Measurements from ENCODE around the gene ZNF831. TPM values are rescaled to one million over a fixed set of nuclear protein-coding genes. Genes with fewer than 3 reads are reported as not detected.
A peak's percentile ranks its signal among the peaks of the same experiment; 100 is the strongest.

ZNF831 gene
- total RNA-seq, 1 donor from 2014 or later: 4.0 TPM

DNA sequence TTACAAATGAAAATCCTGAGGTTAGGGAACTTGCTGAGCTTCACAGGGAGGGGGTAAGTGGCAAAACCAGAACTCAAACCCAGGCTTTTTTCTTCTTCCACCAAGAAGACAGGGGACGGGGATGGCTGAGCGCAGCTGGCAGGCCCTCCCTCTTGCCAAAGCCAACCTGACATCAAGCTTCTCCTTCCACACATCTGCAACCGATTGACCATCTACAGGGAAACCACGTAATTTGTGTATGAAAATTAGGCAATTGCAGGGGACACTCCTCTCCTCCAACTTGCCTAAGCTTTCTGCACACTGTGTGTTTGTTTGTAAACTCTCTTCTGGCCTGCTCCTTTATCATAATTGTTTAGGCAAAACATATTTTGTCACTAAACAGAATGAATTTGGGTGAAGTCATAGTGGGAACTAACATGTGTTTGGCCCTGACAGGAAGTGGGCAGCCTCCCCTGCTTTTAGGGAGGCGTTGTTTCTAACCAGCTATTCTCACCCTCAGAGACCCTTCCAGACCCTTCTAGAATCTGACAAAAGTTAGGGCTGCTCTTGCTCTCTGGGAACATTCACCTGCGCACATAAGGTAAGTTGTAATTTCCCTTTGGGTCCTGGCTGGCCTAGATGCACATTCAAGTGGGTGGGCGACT lies 18.9 kb downstream of the ZNF831 start:
- Mint-ChIP-seq H3K4me1 (peaks cover 48% of the 10 kb centered on the region), H3K27ac (no peak overlapping the region), H3K36me3 (ENCODE audit: low read depth) (peaks cover 16% of the 10 kb centered on the region), H3K9me3 (peaks cover 3% of the 10 kb centered on the region), H3K27me3 (no peaks in the 10 kb centered on the region), H3K4me3 (peak overlapping the region; percentile 38)
- CTCF ChIA-PET: interaction anchor here (2.4 kb wide), 1 partner anchor 94 kb away, joined by 10 read pairs; no protein-coding TSS in a partner anchor
- no peak for TF ChIP-seq CTCF (IDR thresholded peaks at IDR 0.05)
- ATAC-seq (ENCODE audit: low read depth) (peak; percentile 76), DNase-seq (no peak)
- POLR2A ChIA-PET: interaction anchor here (0.6 to 1.6 kb wide), 4 partner anchors 19 to 531 kb away, joined by 3 to 4 read pairs (median 4); partner anchors contain the start of genes STX16 and ZNF831
- intact Hi-C loops (cut with micrococcal nuclease): loop anchor here (1.0 to 2.0 kb wide), 2 partner anchors 18 to 59 kb away; no protein-coding TSS in a partner anchor

- ChIA-PET CTCF (no interaction called here), POLR2A (no interaction called here)
- Mint-ChIP-seq H3K9me3 (peaks cover 3% of the 10 kb centered on the region), H3K27ac (no peak overlapping the region), H3K4me1 (peaks cover 36% of the 10 kb centered on the region), H3K36me3 (ENCODE audit: low read depth) (peaks cover 12% of the 10 kb centered on the region), H3K4me3 (no peak overlapping the region), H3K27me3 (no peaks in the 10 kb centered on the region)
- no peak for DNase-seq
- no peak for TF ChIP-seq CTCF (IDR thresholded peaks at IDR 0.05)
- intact Hi-C loops (cut with micrococcal nuclease): loop anchor here (2.0 kb wide), 1 partner anchor 19 kb away; no protein-coding TSS in a partner anchor
- no peak for ATAC-seq (ENCODE audit: low read depth)
Observed at GRCh38 chr20:59183751-59184150, 20.1 kb downstream of the ZNF831 start.

DNA sequence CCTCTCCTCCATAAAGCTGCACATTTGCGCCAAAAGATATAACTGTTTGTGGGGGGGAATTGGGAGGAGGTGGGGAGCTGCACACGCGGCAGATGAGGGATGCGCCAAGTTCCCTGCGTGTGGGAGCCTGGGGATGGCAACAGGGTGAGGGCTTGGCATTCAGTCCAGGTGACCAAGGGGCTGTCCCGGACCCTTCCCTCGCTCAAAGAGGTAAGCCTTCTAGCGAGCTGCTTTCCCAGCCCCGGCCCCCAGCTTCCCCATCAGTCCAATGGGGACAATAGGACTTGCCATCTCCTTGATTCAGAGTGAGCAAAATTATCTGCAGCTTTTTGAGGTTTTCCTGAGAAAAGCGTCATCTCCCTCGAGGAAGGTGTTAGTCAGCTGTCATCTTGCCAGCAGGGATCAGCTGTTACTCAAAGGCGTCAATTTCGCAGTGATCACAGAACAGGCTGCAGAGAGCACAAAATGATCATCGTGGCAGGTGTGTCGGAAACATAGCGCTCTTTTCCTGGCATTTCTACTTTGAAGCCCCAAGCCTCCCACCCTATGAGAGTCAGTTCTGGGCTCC lies 21.3 kb downstream of the ZNF831 start:
- Mint-ChIP-seq H3K4me1 (peaks cover 34% of the 10 kb centered on the region), H3K27ac (no peak overlapping the region), H3K9me3 (peaks cover 3% of the 10 kb centered on the region), H3K4me3 (no peak overlapping the region), H3K27me3 (no peaks in the 10 kb centered on the region), H3K36me3 (ENCODE audit: low read depth) (peaks cover 12% of the 10 kb centered on the region)
- CTCF ChIA-PET: no interaction called here
- POLR2A ChIA-PET: interaction anchor here (1.2 kb wide), 1 partner anchor 62 kb away, joined by 6 read pairs; no protein-coding TSS in a partner anchor
- intact Hi-C loops (cut with micrococcal nuclease): no loop called here
- DNase-seq (no peak), ATAC-seq (ENCODE audit: low read depth) (no peak)
- TF ChIP-seq CTCF (IDR thresholded peaks at IDR 0.05): no peak

DNA sequence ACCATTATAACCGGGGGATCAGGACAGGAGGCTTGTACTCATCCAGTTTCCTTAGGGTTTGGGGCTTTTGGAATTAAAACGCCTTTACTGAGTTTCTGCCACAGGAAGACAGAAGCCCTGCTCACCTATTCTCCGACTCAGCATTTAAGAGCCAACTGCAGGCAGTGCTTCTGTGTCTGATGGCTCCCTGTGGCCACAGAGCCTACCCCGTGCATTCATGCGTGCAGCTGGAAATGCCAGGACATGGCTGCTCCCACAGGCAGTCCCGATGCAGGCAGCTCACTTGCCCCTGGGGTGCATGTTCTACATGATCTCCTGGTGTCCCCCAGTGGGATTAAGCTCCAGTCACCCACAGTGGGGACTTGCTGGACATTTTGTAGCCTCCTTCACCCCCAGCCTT lies 22.2 kb downstream of the ZNF831 start:
- intact Hi-C loops (cut with micrococcal nuclease): no loop called here
- H3K4me3 Mint-ChIP-seq: no peak overlapping the region

More for the DNA sequence above, 22.2 kb downstream of the ZNF831 start:
- H3K4me1 Mint-ChIP-seq: peaks cover 34% of the 10 kb centered on the region
- H3K36me3 Mint-ChIP-seq (ENCODE audit: low read depth): peaks cover 12% of the 10 kb centered on the region
- DNase-seq (no peak), ATAC-seq (ENCODE audit: low read depth) (no peak)
- H3K9me3 Mint-ChIP-seq: peaks cover 3% of the 10 kb centered on the region
- POLR2A ChIA-PET: no interaction called here
- H3K27me3 Mint-ChIP-seq: no peaks in the 10 kb centered on the region
- CTCF ChIA-PET: no interaction called here
- no peak for TF ChIP-seq CTCF (IDR thresholded peaks at IDR 0.05)
- no peak overlapping the region for H3K27ac Mint-ChIP-seq
